Stimulated activated effector memory CD8-positive, alpha-beta T cell treated with anti-CD3 and anti-CD28 coated beads, Interleukin-12 subunit alpha, Interleukin-12 subunit beta, amount 100 ng/mL, for 72 hours (primary cell): ENCODE results near the gene LGR6.
"Not testable (repeated sequence)": the region's sequence is repeated elsewhere in the genome, so short reads cannot be mapped to it uniquely, and the experiment has no call there.

Source experiments
- ATAC-seq: fragments of 150-1000 bp; cut with Tn5 transposase; 2 replicates; pipeline ENCODE4 v1.10.0; 2021
- DNase-seq, 2 donors: peaks; one replicate each; pipeline ENCODE4 v3.0.0; 2021 to 2022; ENCODE audit warnings: low spot score in 2 of 2
- H3K27ac Mint-ChIP-seq: one replicate; pipeline ENCODE4 v1.8.0; 2022; ENCODE audit warnings: mild to moderate bottlenecking, mixed read lengths
- H3K36me3 Mint-ChIP-seq: one replicate; pipeline ENCODE4 v1.8.0; 2022; ENCODE audit warnings: mild to moderate bottlenecking, mixed read lengths
- H3K4me1 Mint-ChIP-seq: one replicate; pipeline ENCODE4 v1.8.0; 2022; ENCODE audit warnings: mixed read lengths
- H3K4me3 Mint-ChIP-seq: one replicate; pipeline ENCODE4 v1.8.0; 2022; ENCODE audit warnings: mild to moderate bottlenecking, mixed read lengths
- H3K9me3 Mint-ChIP-seq: one replicate; pipeline ENCODE4 v1.8.0; 2022; ENCODE audit warnings: mixed read lengths

The LGR6 gene

GRCh38 chr1:202193614-202194327 lies at the start of gene LGR6:
LGR6 (plus strand) TSS chr1:202193799; CDS start chr1:202193990, 191 bp downstream.
- Mint-ChIP-seq H3K4me3 (peak within 1 kb of the TSS; percentile 61), H3K9me3 (no peaks in the 10 kb centered on the region), H3K4me1 (peaks cover 34% of the 10 kb centered on the region), H3K27ac (peak within 1 kb of the TSS; percentile 48), H3K36me3 (no peaks in the 10 kb centered on the region)
- peak; percentile 12 for ATAC-seq
- DNase-seq = no peak

- Mint-ChIP-seq H3K36me3 (peaks cover 55% of the 10 kb centered on the region), H3K27ac (peak within 1 kb of the TSS; percentile 99), H3K9me3 (no peaks in the 10 kb centered on the region), H3K4me1 (peaks cover 31% of the 10 kb centered on the region), H3K4me3 (peak within 1 kb of the TSS; percentile 99)
- ATAC-seq (peak; percentile 75), DNase-seq (peak; percentile 60 to 83)
Observed at GRCh38 chr1:202144402-202145067, 49.1 kb upstream of the LGR6 start, which contains the start of gene ARL8A. ARL8A (minus strand) TSS chr1:202144737; CDS start chr1:202144572, 165 bp downstream.

GRCh38 chr1:202145068-202145743 lies 48.4 kb upstream of the LGR6 start:
- Mint-ChIP-seq H3K36me3 (peaks cover 62% of the 10 kb centered on the region), H3K27ac (peak overlapping the region; percentile 93), H3K4me1 (peaks cover 33% of the 10 kb centered on the region), H3K4me3 (peak overlapping the region; percentile 99), H3K9me3 (no peaks in the 10 kb centered on the region)
- peak; percentile 30 to 82 for DNase-seq
- peak; percentile 83 for ATAC-seq

GRCh38 chr1:202145744-202146140 lies 47.9 kb upstream of the LGR6 start:
- not testable (repeated sequence) for H3K9me3 Mint-ChIP-seq, DNase-seq, ATAC-seq
- Mint-ChIP-seq H3K4me1 (peaks cover 39% of the 10 kb centered on the region), H3K4me3 (peak overlapping the region; percentile 99), H3K36me3 (peaks cover 68% of the 10 kb centered on the region), H3K27ac (peak overlapping the region; percentile 93)

GRCh38 chr1:202146279-202146678 lies 47.3 kb upstream of the LGR6 start:
- peak overlapping the region; percentile 99 for H3K4me3 Mint-ChIP-seq

GRCh38 chr1:202146993-202147392 lies 46.6 kb upstream of the LGR6 start:
- DNase-seq (no peak), ATAC-seq (no peak)
- Mint-ChIP-seq H3K4me3 (no peak overlapping the region), H3K27ac (peak overlapping the region; percentile 93), H3K9me3 (no peaks in the 10 kb centered on the region), H3K36me3 (peaks cover 80% of the 10 kb centered on the region), H3K4me1 (peaks cover 46% of the 10 kb centered on the region)

More at GRCh38 chr1:202146279-202146678, 47.3 kb upstream of the LGR6 start:
- ATAC-seq = no peak
- H3K27ac Mint-ChIP-seq = peak overlapping the region; percentile 93
- peaks cover 73% of the 10 kb centered on the region for H3K36me3 Mint-ChIP-seq
- DNase-seq = no peak
- H3K9me3 Mint-ChIP-seq = no peaks in the 10 kb centered on the region
- H3K4me1 Mint-ChIP-seq = peaks cover 44% of the 10 kb centered on the region

GRCh38 chr1:202148391-202148790 lies 45.2 kb upstream of the LGR6 start:
- no peak overlapping the region for H3K4me3 Mint-ChIP-seq
- H3K27ac Mint-ChIP-seq = peak overlapping the region; percentile 76
- peaks cover 87% of the 10 kb centered on the region for H3K36me3 Mint-ChIP-seq
- no peaks in the 10 kb centered on the region for H3K9me3 Mint-ChIP-seq
- ATAC-seq (no peak), DNase-seq (no peak)
- peaks cover 42% of the 10 kb centered on the region for H3K4me1 Mint-ChIP-seq

GRCh38 chr1:202149566-202149965 lies 44.0 kb upstream of the LGR6 start:
- ATAC-seq = no peak
- H3K36me3 Mint-ChIP-seq = peaks cover 93% of the 10 kb centered on the region
- peak overlapping the region; percentile 89 for H3K27ac Mint-ChIP-seq

GRCh38 chr1:202150187-202150586 lies 43.4 kb upstream of the LGR6 start:
- DNase-seq (no peak), ATAC-seq (no peak)
- Mint-ChIP-seq H3K36me3 (peaks cover 93% of the 10 kb centered on the region), H3K9me3 (no peaks in the 10 kb centered on the region), H3K27ac (peak overlapping the region; percentile 89), H3K4me3 (no peak overlapping the region), H3K4me1 (peaks cover 46% of the 10 kb centered on the region)

More at GRCh38 chr1:202149566-202149965, 44.0 kb upstream of the LGR6 start:
- H3K4me1 Mint-ChIP-seq = peaks cover 43% of the 10 kb centered on the region
- H3K9me3 Mint-ChIP-seq = no peaks in the 10 kb centered on the region
- no peak overlapping the region for H3K4me3 Mint-ChIP-seq
- no peak for DNase-seq

- Mint-ChIP-seq H3K27ac (peak overlapping the region; percentile 89), H3K4me1 (peaks cover 46% of the 10 kb centered on the region), H3K4me3 (no peak overlapping the region), H3K9me3 (no peaks in the 10 kb centered on the region), H3K36me3 (peaks cover 93% of the 10 kb centered on the region)
- ATAC-seq (no peak), DNase-seq (no peak)
Observed at GRCh38 chr1:202150602-202151001, 43.0 kb upstream of the LGR6 start.

- Mint-ChIP-seq H3K36me3 (peaks cover 98% of the 10 kb centered on the region), H3K9me3 (no peaks in the 10 kb centered on the region), H3K4me3 (no peak overlapping the region), H3K27ac (peak overlapping the region; percentile 89), H3K4me1 (peaks cover 49% of the 10 kb centered on the region)
- DNase-seq (no peak), ATAC-seq (no peak)
Observed at GRCh38 chr1:202151045-202151444, 42.6 kb upstream of the LGR6 start.

- Mint-ChIP-seq H3K27ac (peak overlapping the region; percentile 23), H3K4me3 (no peak overlapping the region), H3K4me1 (peaks cover 62% of the 10 kb centered on the region), H3K9me3 (no peaks in the 10 kb centered on the region), H3K36me3 (peaks cover 100% of the 10 kb centered on the region)
- ATAC-seq (no peak), DNase-seq (no peak)
Observed at GRCh38 chr1:202152399-202152798, 41.2 kb upstream of the LGR6 start.

GRCh38 chr1:202153284-202153683 lies 40.3 kb upstream of the LGR6 start:
- Mint-ChIP-seq H3K27ac (peak overlapping the region; percentile 89), H3K4me3 (no peak overlapping the region), H3K9me3 (no peaks in the 10 kb centered on the region), H3K36me3 (peaks cover 100% of the 10 kb centered on the region), H3K4me1 (peaks cover 63% of the 10 kb centered on the region)
- DNase-seq (no peak), ATAC-seq (no peak)

GRCh38 chr1:202154148-202154765 lies 39.3 kb upstream of the LGR6 start:
- peaks cover 100% of the 10 kb centered on the region for H3K36me3 Mint-ChIP-seq
- peaks cover 71% of the 10 kb centered on the region for H3K4me1 Mint-ChIP-seq
- ATAC-seq = no peak

More at GRCh38 chr1:202154148-202154765, 39.3 kb upstream of the LGR6 start:
- Mint-ChIP-seq H3K27ac (peak overlapping the region; percentile 94), H3K9me3 (no peaks in the 10 kb centered on the region), H3K4me3 (peak overlapping the region; percentile 43)
- DNase-seq = no peak
